HFF-Myc (cell line): ENCODE results near the gene WNT4.

Source experiments
- DNase-seq: peaks from one replicate; pipeline ENCODE4 v3.0.0-alpha.2; 2011; ENCODE audit warnings: low read depth; ENCODE audit errors: extremely low read depth
- H3K4me3 ChIP-seq: replicated peaks from 2 replicates; pipeline ENCODE4 v1.5.1; 2011; ENCODE audit warnings: low read depth, mild to moderate bottlenecking, control low read depth, low read length
- TF ChIP-seq, protein P1 (sequence below): IDR thresholded peaks from 2 replicates; pipeline ENCODE4 v1.5.1; 2012; ENCODE audit warnings: mild to moderate bottlenecking, low read depth, low read length, control low read depth; ENCODE audit errors: missing control alignments

WNT4 gene

DNA sequence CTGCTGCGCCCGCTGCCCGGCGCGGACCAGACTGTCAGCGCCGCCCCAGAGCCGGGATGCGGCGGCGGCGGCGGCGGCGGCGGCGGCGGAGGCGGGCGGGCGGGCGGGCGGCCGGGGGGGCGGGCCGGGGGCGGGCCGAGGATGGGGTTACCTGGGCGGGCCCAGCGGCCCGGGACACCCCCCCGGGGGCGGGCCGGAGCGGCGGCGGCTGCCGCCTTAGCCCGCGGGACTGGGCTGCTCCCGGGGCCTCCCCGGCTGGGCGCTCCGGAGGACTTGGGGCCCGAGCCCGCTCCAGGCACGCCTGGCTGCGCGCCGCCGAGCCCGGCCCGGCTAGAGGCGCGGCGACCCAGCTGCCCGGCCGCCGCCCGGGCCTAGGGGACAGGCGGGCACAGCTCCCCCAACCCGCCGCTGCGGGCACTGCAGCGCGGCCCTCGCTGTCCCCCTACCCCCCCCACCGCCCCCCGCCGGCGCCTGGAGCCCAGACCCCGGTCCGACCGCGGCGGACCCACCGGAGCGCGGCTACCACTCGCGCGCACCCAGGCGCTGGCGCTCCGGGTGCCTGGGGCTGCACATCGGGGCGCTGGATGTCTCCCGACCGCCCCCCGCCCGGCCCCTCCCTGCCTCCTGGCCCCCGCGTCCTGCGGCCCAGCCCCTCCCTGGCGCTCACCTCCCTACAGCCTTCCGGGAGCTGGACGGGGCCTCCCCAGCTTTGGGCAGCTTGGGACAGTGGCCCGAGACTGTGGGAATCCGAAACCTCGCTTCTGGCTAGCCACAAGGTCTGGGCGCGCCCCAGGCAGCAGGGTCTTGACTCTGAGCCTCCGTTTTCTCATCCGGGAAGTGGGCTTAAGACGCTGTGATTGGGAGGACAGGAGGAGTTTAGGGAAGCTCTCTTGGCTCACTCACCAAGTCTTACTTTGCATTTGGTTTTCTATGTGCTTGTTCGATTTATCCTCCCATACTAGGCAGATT, at the start of gene WNT4:
Gene WNT4 (minus strand): TSS at position 33 of the 969 bp plus-strand sequence. CDS start 175 bp downstream, outside the sequence.
- no peak for DNase-seq
- TF ChIP-seq, protein P1, sequence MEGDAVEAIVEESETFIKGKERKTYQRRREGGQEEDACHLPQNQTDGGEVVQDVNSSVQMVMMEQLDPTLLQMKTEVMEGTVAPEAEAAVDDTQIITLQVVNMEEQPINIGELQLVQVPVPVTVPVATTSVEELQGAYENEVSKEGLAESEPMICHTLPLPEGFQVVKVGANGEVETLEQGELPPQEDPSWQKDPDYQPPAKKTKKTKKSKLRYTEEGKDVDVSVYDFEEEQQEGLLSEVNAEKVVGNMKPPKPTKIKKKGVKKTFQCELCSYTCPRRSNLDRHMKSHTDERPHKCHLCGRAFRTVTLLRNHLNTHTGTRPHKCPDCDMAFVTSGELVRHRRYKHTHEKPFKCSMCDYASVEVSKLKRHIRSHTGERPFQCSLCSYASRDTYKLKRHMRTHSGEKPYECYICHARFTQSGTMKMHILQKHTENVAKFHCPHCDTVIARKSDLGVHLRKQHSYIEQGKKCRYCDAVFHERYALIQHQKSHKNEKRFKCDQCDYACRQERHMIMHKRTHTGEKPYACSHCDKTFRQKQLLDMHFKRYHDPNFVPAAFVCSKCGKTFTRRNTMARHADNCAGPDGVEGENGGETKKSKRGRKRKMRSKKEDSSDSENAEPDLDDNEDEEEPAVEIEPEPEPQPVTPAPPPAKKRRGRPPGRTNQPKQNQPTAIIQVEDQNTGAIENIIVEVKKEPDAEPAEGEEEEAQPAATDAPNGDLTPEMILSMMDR: no peak
- 0 out of 2 replicates have a peak within 1 kb of the TSS, but pooled peaks have one; percentile 5 for H3K4me3 ChIP-seq

DNA sequence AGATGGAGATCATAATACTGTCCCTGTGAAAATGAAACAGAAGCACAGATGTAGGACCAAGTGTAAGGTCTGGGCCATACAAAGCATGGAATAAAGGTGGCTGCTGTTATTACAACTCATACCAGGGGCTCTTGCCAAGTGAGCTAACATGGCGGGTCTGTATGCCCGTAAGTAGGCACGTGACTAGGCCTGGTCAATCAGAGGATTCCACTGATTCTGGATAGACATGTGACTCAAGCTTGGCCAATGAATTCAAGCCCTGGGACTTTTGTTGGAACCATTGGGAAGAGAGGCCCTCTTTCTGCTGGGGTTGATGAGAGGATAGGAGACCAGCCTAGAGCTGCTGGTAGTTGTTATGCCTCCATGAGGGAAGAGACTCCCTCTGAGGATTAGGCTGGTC, 47.8 kb upstream of the WNT4 start:
- TF ChIP-seq, protein P1: no peak
- no peak for DNase-seq
- H3K4me3 ChIP-seq: no peak overlapping the region

DNA sequence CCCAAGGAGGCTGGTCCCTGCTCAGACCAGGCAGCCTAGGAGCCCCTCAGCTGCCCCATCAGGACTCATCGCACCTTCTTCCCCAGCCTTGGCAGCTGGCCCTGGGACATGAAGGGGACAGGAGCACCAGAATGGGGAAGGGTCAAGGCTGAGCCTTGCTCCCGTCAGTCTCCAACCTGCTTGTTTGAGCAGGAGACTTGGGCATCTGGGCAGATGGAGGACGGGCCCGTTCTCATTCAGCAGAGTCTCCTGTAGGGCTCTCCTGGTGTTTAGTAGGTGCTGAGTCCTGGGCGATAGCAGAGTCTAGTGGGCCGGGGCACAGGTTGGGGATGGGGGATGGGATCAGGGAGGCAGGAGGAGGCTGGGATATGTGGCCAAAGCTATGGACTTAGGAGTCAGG, 47.4 kb upstream of the WNT4 start:
- TF ChIP-seq, protein P1: no peak
- H3K4me3 ChIP-seq: no peak overlapping the region
- no peak for DNase-seq

DNA sequence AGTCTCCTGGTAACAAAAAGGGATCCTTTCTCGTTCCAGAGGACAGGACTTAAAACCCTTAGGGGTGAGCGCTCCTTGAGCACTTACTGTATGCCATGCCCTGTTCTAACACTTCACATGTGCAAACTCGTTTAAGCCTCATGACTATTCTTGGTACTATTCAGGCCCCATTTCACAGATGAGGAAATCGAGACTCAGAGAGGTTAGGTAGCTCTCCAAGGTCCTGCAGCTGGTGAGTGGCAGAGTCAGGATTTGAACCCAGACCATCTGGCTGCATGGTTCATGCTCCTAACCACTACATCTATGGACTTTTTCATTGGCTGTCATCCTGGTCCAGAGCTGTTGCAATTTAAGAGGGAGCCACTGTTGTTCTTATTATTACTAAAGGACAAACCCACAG, 46.7 kb upstream of the WNT4 start:
- no peak for DNase-seq
- TF ChIP-seq, protein P1: no peak
- no peak overlapping the region for H3K4me3 ChIP-seq

DNA sequence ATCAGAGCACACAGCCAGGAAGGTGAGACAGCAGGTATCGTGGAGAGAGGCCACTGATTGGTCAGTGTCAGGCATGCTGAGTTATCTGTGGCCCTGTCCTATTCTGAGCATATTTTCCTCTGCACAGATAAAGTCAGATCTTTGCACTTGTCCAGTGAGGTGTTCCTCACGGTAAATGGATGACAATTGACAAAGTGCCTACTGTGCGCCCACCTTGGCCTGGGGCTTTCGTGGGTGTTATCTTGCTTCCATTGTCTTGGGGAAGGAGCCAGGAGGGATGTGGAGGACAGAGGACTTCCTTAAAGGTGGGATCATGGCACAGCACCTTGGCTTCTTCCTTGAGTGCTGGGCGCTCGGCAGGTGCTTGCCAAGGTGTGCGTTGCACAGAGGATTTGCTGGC, 46.0 kb upstream of the WNT4 start:
- no peak for DNase-seq
- no peak overlapping the region for H3K4me3 ChIP-seq
- TF ChIP-seq, protein P1: no peak

DNA sequence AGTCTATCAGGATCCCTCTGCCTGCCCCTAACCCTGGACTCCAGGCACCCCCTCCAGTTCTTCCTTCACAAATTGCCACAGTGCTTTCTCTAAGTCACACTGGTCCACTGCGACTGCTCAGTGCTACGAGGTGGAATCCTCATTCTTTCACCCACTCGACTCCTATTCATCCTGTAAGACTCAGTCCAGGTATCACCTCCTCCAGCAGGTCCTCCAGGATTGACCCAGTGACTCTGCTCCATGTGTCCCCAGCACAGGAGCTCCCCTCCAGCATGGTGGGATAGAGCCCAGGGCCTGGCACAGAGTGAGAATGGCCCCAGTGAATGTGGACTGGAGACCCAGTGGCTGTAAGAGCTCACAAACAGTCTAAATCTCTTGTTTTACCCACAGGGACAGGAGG, 45.5 kb upstream of the WNT4 start:
- DNase-seq: no peak
- TF ChIP-seq, protein P1: no peak
- H3K4me3 ChIP-seq: no peak overlapping the region
